HT-29 (cell line): ENCODE measurements around the gene ACSBG1. TPM values are rescaled to one million over a fixed set of nuclear protein-coding genes. Genes with fewer than 3 reads are reported as not detected.

Experiments
- DNase-seq: peaks from one replicate; pipeline ENCODE4 v3.0.0-alpha.2; 2015; ENCODE audit warnings: low spot score
- total RNA-seq: library from RNA; depleted of rRNA; stranded (reverse); fragments of >200 nt; shearing (Covaris generic); gene quantifications from 2 replicates; pipeline ENCODE4 v1.2.3, GENCODE V29; 2014; rRNA removed

The ACSBG1 gene
- total RNA-seq = 1.4 and 3.6 TPM in 2 replicates

GRCh38 chr15:78234515-78235040 is at the start of gene ACSBG1:
TSS of gene ACSBG1 (minus strand) at chr15:78234565. CDS start at chr15:78234501, 64 bp downstream.
- no peak for DNase-seq

- no peak for DNase-seq
Observed at GRCh38 chr15:78282324-78282723, 48.0 kb upstream of the ACSBG1 start.

DNA sequence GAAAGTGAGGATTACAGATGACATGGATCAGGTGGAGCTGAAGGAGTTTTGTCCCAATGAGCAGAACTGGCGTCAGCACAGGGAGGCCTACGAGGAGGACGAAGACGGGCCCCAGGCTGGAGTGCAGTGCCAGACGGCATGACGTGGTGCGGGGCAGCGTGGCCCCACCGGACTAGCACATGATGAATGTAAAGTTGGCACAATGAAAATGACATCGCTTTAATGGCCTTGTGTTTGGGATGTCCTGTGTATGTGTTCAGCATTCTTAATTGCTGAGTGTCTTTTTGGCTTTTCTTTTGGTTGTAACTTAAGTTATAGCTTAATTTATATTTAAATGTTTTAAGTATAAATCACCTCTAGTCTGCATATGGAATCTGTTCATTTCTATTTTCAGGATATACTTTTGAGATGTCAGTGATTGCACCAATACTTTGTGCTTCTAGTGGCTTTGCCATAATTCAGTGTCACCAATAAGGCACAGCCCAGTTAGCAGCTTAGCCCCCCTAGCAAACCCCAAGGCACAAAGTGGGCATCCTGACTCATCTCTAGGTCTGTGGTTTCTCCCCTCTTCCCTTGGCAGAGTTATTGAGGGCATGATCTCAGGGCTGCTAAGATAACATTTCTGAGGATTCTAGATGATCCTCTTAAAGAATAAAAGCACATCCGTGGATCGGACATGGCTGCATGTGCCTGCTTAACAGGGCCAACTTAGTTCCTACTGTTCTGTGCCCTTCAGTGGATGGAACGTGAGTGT is 46.1 kb upstream of the ACSBG1 start:
- DNase-seq = no peak

- DNase-seq = no peak
Observed at GRCh38 chr15:78276064-78276943, 41.9 kb upstream of the ACSBG1 start.

GRCh38 chr15:78274994-78275393 is 40.6 kb upstream of the ACSBG1 start:
- DNase-seq = no peak

DNA sequence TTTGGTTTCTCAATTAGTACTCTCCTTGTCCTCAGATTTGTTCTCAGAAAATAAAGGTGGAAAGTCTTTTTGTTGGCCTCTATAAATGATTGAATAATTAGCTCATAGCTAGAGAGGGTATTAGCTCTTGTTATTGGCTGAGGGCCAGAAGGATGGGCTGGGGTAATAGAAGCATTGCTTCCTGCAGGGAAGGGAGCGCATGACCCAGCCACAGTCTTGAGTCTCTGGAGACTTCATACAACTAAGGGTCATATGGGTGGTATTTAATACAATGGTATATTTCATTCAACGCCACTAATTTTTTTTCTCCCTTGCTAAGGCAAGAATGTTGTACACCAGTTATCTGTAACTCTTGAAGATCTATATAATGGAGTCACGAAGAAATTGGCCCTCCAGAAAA is 38.4 kb upstream of the ACSBG1 start:
- no peak for DNase-seq

- no peak for DNase-seq
Observed at GRCh38 chr15:78272316-78272715, 38.0 kb upstream of the ACSBG1 start.

- DNase-seq = no peak
Observed at GRCh38 chr15:78266806-78267205, 32.4 kb upstream of the ACSBG1 start.

GRCh38 chr15:78266229-78266628 is 31.9 kb upstream of the ACSBG1 start:
- DNase-seq = no peak

- DNase-seq = no peak
Observed at GRCh38 chr15:78265752-78266224, 31.4 kb upstream of the ACSBG1 start.

DNA sequence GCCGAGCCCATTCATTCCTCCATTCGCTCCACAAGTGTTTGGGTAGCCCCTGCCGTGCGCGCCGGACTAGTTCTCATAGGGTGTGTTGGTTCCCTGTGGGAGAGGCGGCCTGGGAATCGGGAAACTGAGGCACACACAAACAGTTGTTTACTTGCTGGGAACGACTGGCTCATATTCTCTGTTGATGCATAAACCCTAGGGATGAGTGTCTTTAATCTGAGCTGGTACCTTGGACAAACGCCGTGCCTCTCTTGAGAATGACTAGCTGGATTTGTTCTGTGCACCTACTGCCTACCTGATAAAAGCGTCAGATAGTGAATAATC is 30.7 kb upstream of the ACSBG1 start:
- no peak for DNase-seq

DNA sequence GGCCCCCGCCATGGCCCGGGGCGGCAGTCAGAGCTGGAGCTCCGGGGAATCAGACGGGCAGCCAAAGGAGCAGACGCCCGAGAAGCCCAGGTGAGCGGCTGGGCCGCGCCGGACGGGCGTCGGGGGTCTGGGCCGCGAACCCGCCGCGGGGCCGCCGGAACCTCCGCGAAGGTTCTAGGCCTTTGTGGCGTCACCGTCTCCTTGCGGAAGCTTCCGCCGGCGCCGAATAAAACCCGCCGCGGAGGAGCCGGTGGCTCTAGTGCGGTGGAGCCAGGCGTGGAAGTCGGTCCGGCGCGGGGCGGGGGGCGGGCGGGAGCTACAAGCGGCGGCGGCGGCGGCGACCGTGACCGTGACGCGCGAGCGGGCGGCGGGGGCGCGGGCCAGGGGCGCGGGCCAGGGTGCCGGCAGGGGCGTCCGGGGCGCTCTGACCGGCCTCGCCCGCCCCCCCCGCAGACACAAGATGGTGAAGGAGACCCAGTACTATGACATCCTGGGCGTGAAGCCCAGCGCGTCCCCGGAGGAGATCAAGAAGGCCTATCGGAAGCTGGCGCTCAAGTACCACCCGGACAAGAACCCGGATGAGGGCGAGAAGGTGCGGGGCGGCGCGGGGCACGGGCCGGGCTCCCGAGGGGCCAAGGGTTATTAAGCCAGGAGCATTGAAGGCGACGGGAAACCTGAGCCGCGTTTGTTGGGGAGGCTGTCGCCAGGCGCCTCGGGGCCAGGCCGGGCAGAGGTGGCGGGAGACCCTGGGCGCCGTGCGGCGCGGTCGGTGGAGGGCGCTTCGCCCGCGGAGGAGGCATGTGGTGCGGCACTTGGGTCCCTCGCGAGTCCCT is 30.2 kb upstream of the ACSBG1 start, which contains the start of gene DNAJA4:
Gene DNAJA4, plus strand, starts transcription at position 259 of the 833 bp plus-strand sequence. Its CDS starts 202 bp downstream, at position 461.
- peak; percentile 52 for DNase-seq

DNA sequence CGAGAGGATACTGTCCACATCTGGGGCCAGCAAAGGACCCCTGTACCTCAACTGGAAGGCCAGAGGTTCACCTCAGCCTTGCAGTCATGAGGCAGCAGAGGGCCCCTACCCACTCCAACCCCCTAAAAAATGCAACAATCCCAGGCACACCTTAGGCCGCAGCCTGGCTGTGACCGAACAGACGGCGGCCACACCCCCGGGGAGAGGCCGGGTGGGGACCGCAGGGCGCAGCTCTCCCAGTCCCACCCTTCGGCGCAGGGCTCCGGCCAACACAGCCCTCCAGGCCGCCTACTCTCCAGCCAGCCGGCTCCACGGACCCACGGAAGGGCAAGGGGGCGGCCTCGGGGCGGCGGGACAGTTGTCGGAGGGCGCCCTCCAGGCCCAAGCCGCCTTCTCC is 29.5 kb upstream of the ACSBG1 start:
- DNase-seq = no peak

DNA sequence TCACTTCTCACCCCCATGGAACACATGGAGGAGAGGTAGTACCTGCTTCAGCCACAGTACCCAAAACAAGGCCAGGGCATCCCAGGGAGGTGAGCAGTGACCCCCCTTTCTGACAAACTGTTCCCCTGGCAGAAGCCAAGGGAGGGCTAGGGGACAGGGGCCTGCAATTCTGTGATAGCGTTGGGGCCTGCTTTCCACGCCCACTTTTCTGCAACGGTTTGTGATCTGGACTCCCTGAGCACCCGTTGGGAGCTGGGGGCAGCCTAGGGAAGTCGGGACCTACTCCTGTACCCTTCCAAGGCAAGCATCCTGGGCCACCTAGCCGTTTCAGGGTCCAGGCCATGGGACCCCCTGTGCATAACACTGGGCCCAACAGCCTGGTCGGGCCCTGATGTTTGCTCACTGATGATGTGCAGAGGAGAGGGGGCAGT is 29.0 kb upstream of the ACSBG1 start:
- no peak for DNase-seq

DNA sequence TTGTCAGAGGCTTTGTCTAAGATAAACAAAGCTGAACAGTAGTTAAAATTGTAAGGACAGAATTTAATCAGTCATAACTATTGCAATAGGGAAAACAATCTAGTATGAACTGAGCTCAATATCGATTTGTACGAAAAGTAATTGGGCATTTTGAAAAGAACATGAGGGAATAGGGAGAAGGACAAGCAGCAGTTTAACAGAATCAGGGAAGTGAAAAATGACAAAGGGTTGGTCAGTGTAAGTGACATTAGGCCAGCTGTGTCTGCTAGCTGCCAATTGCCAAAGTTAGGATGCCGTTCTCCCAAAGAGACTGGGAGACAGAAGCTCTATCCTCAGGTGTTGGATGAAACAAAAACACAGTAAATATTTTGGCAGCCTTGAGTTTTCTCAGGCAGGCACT is 26.7 kb upstream of the ACSBG1 start:
- no peak for DNase-seq

DNA sequence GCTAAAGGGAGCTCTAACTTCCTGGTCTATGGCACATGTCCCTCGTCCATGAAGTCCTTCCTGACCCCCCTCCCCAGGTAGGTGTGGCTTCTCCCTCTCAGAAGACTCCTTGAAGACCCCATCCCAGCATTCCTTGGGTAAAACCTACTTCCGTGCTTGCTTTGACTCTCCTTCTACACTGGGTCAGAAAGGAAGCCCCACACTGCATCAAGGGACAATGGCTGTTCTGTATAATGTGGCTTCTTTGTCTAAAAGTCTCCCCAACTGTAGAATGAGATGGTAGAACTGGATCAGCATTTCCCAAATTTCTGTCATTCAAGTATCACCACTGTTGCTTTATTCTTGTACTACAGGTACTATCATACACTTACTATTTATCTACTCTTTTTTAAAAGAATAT is 26.1 kb upstream of the ACSBG1 start:
- DNase-seq = no peak

DNA sequence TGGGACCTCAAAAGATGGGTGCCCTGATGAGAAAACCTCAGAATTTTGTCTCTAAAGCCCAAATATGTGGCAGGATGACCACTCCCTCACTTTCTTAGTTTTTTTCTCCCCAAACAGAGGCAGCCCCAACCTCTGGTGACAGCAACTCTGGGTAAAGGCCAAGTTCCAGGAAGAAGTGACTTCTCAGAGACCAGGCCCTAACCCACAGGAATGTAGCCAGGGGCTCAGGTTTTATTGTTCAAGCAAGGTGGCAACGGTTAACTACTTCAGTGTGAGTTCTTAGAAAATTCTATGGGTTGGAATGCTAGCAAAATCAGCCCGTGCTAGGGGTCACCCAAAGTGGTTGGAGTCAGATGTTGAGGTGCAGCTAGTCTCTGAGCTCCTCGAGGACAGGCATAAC is 24.9 kb upstream of the ACSBG1 start:
- peak; percentile 33 for DNase-seq

DNA sequence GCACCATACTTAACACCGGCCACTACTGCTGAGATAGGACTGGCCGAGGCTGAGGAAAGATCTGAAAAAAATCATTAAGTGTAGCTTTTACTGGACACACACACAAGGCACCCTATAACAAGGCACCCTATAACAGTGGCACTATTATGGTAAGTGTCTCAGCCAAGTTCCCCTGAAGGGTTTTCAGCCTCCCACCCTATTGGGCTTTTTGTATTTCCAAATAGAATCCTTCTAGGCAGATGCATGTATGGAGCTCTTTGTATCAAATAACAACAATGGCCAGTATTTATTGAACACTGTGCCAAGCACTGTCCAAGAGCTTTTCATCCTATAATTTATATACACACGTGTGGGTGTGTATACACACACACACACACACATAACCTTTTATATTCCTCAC is 23.3 kb upstream of the ACSBG1 start:
- no peak for DNase-seq

DNA sequence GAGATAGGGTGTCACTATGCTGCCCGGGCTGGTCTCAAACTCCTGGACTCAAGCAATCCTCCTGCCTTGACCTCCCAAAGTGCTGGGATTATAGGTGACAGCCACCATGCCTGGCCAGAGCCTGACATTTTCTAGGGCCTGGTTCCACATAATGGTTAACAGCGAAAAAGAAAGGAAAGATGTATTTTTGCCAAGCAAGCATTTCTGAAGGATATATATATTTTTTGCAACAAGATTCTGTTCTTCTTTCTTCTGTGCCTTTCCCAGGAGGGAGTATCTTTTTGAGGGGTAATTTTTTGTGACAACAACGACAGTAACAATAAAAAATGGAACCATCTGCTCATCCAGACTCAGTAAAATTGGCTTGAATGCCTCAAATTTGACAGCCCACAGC is 21.7 kb upstream of the ACSBG1 start:
- no peak for DNase-seq

DNA sequence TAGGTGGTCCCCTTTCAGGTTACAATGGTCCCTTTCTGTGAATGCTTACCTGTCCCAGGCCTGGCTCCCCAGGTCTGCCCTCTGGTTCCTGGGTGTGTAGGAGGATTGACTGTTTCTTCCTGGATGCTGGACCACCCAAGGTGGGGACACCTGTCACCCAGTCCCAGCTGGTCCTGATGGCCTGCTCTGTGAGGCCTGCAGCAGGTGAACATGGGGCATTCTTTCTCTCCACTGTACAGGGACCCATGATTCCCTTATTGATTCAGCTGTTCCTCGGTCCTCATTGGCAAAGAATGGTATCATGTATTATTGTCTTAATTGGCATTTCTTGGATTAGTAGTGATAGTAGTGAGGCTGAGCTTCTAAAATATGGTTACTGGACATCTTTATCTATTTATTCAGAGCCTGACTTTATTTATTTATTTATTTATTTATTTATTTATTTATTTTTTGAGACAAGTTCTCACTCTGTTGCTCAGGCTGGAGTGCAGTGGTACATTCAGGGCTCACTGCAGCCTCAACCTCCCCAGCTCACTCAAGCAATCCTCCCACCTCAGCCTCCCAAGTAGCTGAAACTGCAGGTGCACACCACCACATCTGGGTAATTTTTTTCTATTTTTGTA is 21.2 kb upstream of the ACSBG1 start:
- no peak for DNase-seq

DNA sequence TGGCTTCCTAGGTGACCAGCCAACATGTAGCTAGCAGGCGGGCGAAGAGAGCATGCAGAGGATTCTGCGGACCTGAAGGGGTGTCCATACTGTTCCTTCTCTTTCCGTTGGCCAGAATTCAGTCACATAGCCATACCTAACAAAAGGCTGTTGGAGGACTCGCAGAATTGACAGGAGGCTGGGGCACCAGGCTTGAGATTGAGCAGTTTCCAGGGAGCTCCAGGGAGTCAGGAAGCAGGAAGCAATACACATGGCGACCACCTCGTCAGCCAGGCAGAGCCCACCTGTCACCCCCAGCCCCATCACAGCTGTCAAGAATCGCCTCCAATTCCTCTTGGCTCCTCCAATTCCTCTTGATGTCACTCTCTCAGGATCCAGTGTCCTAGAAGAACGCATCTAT is 16.8 kb upstream of the ACSBG1 start:
- DNase-seq = no peak
